HepG2 (cell line): ENCODE measurements around the gene ARPC3. TPM values are rescaled to one million over a fixed set of nuclear protein-coding genes. Genes with fewer than 3 reads are reported as not detected.
A peak's percentile ranks its signal among the peaks of the same experiment; 100 is the strongest.

Source experiments
- EHMT2 ChIP-seq: fragments of 200-600 bp; sonication (generic); IDR thresholded peaks from 2 replicates; pipeline ENCODE4 v1.7.0; 2017; ENCODE audit warnings: antibody characterized with exemption, low read depth, low read length, borderline replicate concordance
- EZH2 ChIP-seq: conservative IDR thresholded peaks from 2 replicates; pipeline ENCODE4 v1.6.1; 2012; ENCODE audit warnings: mild to moderate bottlenecking, low read depth, low read length, moderate library complexity
- HNF4G ChIP-seq, 2 experiments: sonication (generic) in 1 of 2; formaldehyde crosslinking in 1 of 2; IDR thresholded peaks; 2 replicates each; pipeline versions ENCODE4 v1.4.0 to v1.6.1; 2011 to 2020; ENCODE audit warnings: borderline replicate concordance in 2 of 2, low read depth in 2 of 2, mild to moderate bottlenecking in 2 of 2, low read length in 1 of 2, missing genetic modification reagents in 1 of 2, moderate library complexity in 1 of 2
- HOXD1 ChIP-seq: sonication (generic); formaldehyde crosslinking; IDR thresholded peaks from 2 replicates; pipeline ENCODE4 v1.5.0; 2020; ENCODE audit warnings: missing genetic modification reagents
- MAZ ChIP-seq, 2 experiments: sonication (generic) in 1 of 2; formaldehyde crosslinking in 1 of 2; IDR thresholded peaks; 2 replicates each; pipeline versions ENCODE4 v1.5.0 to v1.6.1; 2012 to 2020; ENCODE audit warnings: low read depth in 2 of 2, mild to moderate bottlenecking in 2 of 2, borderline replicate concordance in 1 of 2, improper control_type of control experiment in 1 of 2, low read length in 1 of 2, missing genetic modification reagents in 1 of 2, moderate library complexity in 1 of 2
- MED1 ChIP-seq: sonication (generic); formaldehyde crosslinking; IDR thresholded peaks from 2 replicates; pipeline ENCODE4 v1.4.0; 2020; ENCODE audit warnings: missing genetic modification reagents
- MYNN ChIP-seq: sonication (generic); formaldehyde crosslinking; IDR thresholded peaks from 2 replicates; pipeline ENCODE4 v1.4.0; 2020; ENCODE audit warnings: mild to moderate bottlenecking, low read depth, missing genetic modification reagents
- RARG ChIP-seq: sonication (generic); formaldehyde crosslinking; IDR thresholded peaks from 2 replicates; pipeline ENCODE4 v1.4.0; 2020; ENCODE audit warnings: low read depth, mild to moderate bottlenecking, missing genetic modification reagents
- RFXAP ChIP-seq: sonication (generic); formaldehyde crosslinking; IDR thresholded peaks from 2 replicates; pipeline ENCODE4 v1.4.0; 2020; ENCODE audit warnings: missing genetic modification reagents, borderline replicate concordance
- SYNCRIP ChIP-seq: fragments of 200-400 bp; formaldehyde crosslinking; IDR thresholded peaks from 2 replicates; pipeline ENCODE4 v1.6.1; 2018; ENCODE audit warnings: mild to moderate bottlenecking, low read depth, low read length; ENCODE audit not compliant: insufficient read depth
- TBX2 ChIP-seq: sonication (generic); formaldehyde crosslinking; IDR thresholded peaks from 2 replicates; pipeline ENCODE4 v1.5.0; 2020; ENCODE audit warnings: missing genetic modification reagents, mild to moderate bottlenecking, borderline replicate concordance
- ZFYVE20 ChIP-seq: sonication (generic); formaldehyde crosslinking; IDR thresholded peaks from 2 replicates; pipeline ENCODE4 v1.8.0; 2023; ENCODE audit warnings: low read depth, mild to moderate bottlenecking, moderate library complexity, missing genetic modification reagents, borderline replicate concordance
- ZNF550 ChIP-seq: sonication (generic); formaldehyde crosslinking; IDR thresholded peaks from 2 replicates; pipeline ENCODE4 v1.4.0; 2020; ENCODE audit warnings: mild to moderate bottlenecking, missing genetic modification reagents, borderline replicate concordance
- ZNF564 ChIP-seq: sonication (generic); formaldehyde crosslinking; IDR thresholded peaks from 2 replicates; pipeline ENCODE4 v1.8.1; 2023; ENCODE audit warnings: mild to moderate bottlenecking, missing genetic modification reagents
- polyA plus RNA-seq, 8 experiments: library from polyadenylated mRNA; depleted of rRNA in 3 of 8; stranded (reverse) in 7 of 8; unstranded in 1 of 8; fragments of >200 nt; fragmentation: Illumina TruSeq in 4 of 8; extraction: Trizol in 4 of 8; gene quantifications; 2 replicates each; pipeline versions ENCODE4 v1.2.1 to v1.2.3, GENCODE V29; 2011 to 2016; ENCODE audit warnings: low read depth in 4 of 8, missing spikeins in 1 of 8, mixed read lengths in 1 of 8; ENCODE audit not compliant: insufficient read depth in 1 of 8
- total RNA-seq, 5 experiments: library from RNA; depleted of rRNA; stranded (reverse); fragments of >200 nt; fragmentation: Illumina TruSeq; extraction: Trizol; gene quantifications; 2 replicates each; pipeline ENCODE4 v1.2.3, GENCODE V29; 2016; ENCODE audit warnings: low read depth in 1 of 5
- TF ChIP-seq, protein P1 (sequence below): sonication (generic); formaldehyde crosslinking; IDR thresholded peaks from 2 replicates; pipeline ENCODE4 v1.8.0; 2022; ENCODE audit warnings: mild to moderate bottlenecking, missing genetic modification reagents
- TF ChIP-seq, protein P2 (sequence below): sonication (generic); formaldehyde crosslinking; IDR thresholded peaks from one replicate; pipeline ENCODE4 v1.5.1; 2020; ENCODE audit warnings: mild to moderate bottlenecking, missing genetic modification reagents; ENCODE audit errors: not compliant biosample characterization
- TF ChIP-seq, protein P3 (sequence below): sonication (generic); formaldehyde crosslinking; IDR thresholded peaks from 2 replicates; pipeline ENCODE4 v1.5.0; 2020; ENCODE audit warnings: missing genetic modification reagents, mild to moderate bottlenecking, borderline replicate concordance

ARPC3 gene
- total and polyA plus RNA-seq, 2 of the 13 experiments (the other 11 are each of a cell fraction or from before 2014, with no cell fraction given), result 32.7 to 234 TPM

DNA sequence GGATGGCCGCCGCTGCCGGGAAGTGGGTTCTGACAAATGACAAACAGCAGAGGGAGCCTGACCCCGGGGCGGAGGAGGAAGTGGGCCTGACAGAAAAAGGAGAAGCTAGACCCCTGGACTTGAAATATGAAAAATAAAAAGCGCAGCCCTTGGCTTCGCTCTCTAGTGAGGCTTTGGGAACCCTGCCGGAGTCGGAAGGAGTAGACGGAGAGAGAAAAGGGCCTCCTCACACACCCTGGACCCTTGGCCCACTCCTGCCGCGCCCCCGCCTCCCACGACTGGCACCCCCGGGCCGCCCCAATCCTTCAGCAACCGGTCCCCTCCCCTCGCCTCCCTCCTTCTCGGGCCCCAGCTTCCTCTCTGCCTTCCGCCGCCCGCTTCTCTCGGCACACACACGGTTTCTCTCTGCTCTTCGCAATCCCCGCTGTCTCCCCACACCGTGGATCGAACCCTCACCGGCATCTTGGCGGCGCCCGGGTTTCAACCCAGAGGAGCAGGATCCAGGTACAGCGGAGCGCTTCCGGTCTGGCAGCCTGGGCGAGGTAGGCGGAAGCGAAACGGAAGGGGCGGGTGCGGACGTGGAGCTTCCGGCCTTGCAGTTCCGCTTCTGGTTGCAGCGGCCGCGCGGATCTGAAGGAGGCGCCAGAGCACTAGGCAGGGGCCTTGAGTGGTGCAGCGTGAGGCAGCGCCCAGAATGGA is at the start of gene ARPC3 (continued):
- TF ChIP-seq MAZ (IDR thresholded peaks at IDR 0.05; ENCODE audit: borderline replicate concordance, low read depth, low read length) (no peak; the same call in 1 of the 2 replicates), MAZ (CRISPR knock-in tag; IDR thresholded peaks at IDR 0.05; ENCODE audit: low read depth) (peak; percentile 82), ZNF564 (CRISPR knock-in tag) (0 out of 2 replicates have a peak, but pooled peaks have one; percentile 40), SYNCRIP (no peak), RFXAP (CRISPR knock-in tag) (peak; percentile 38; the same call in 1 of the 2 replicates), MED1 (peak; percentile 66), RARG (CRISPR knock-in tag) (no peak), ZNF550 (no peak), EHMT2 (no peak), TBX2 (CRISPR knock-in tag) (peak; percentile 67), EZH2 (no peak), MYNN (CRISPR knock-in tag) (0 out of 2 replicates have a peak, but pooled peaks have one; percentile 29), HOXD1 (CRISPR knock-in tag) (peak; percentile 8; the same call in 1 of the 2 replicates), HNF4G (IDR thresholded peaks at IDR 0.05; ENCODE audit: borderline replicate concordance, low read depth, low read length) (no peak), HNF4G (CRISPR knock-in tag; IDR thresholded peaks at IDR 0.05; ENCODE audit: borderline replicate concordance, low read depth) (no peak), ZFYVE20 (CRISPR knock-in tag) (no peak)
- TF ChIP-seq, protein P1, sequence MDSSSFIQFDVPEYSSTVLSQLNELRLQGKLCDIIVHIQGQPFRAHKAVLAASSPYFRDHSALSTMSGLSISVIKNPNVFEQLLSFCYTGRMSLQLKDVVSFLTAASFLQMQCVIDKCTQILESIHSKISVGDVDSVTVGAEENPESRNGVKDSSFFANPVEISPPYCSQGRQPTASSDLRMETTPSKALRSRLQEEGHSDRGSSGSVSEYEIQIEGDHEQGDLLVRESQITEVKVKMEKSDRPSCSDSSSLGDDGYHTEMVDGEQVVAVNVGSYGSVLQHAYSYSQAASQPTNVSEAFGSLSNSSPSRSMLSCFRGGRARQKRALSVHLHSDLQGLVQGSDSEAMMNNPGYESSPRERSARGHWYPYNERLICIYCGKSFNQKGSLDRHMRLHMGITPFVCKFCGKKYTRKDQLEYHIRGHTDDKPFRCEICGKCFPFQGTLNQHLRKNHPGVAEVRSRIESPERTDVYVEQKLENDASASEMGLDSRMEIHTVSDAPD (CRISPR knock-in tag), result no peak
- TF ChIP-seq, protein P2, sequence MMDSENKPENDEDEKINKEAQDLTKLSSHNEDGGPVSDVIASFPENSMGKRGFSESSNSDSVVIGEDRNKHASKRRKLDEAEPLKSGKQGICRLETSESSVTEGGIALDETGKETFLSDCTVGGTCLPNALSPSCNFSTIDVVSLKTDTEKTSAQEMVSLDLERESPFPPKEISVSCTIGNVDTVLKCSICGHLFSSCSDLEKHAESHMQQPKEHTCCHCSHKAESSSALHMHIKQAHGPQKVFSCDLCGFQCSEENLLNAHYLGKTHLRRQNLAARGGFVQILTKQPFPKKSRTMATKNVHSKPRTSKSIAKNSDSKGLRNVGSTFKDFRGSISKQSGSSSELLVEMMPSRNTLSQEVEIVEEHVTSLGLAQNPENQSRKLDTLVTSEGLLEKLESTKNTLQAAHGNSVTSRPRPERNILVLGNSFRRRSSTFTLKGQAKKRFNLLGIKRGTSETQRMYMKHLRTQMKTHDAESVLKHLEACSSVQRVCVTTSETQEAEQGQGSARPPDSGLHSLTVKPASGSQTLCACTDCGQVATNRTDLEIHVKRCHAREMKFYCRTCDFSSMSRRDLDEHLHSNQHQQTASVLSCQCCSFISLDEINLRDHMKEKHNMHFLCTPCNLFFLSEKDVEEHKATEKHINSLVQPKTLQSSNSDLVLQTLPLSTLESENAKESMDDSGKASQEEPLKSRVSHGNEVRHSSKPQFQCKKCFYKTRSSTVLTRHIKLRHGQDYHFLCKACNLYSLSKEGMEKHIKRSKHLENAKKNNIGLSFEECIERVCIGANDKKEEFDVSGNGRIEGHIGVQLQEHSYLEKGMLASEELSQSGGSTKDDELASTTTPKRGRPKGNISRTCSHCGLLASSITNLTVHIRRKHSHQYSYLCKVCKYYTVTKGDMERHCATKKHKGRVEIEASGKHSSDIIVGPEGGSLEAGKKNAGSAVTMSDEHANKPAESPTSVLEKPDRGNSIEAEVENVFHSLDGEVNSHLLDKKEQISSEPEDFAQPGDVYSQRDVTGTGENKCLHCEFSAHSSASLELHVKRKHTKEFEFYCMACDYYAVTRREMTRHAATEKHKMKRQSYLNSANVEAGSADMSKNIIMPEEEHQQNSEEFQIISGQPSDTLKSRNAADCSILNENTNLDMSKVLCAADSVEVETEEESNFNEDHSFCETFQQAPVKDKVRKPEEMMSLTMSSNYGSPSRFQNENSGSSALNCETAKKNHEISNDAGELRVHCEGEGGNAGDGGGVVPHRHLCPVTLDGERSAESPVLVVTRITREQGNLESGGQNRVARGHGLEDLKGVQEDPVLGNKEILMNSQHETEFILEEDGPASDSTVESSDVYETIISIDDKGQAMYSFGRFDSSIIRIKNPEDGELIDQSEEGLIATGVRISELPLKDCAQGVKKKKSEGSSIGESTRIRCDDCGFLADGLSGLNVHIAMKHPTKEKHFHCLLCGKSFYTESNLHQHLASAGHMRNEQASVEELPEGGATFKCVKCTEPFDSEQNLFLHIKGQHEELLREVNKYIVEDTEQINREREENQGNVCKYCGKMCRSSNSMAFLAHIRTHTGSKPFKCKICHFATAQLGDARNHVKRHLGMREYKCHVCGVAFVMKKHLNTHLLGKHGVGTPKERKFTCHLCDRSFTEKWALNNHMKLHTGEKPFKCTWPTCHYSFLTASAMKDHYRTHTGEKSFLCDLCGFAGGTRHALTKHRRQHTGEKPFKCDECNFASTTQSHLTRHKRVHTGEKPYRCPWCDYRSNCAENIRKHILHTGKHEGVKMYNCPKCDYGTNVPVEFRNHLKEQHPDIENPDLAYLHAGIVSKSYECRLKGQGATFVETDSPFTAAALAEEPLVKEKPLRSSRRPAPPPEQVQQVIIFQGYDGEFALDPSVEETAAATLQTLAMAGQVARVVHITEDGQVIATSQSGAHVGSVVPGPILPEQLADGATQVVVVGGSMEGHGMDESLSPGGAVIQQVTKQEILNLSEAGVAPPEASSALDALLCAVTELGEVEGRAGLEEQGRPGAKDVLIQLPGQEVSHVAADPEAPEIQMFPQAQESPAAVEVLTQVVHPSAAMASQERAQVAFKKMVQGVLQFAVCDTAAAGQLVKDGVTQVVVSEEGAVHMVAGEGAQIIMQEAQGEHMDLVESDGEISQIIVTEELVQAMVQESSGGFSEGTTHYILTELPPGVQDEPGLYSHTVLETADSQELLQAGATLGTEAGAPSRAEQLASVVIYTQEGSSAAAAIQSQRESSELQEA (CRISPR knock-in tag), result peak; percentile 53
- TF ChIP-seq, protein P3, sequence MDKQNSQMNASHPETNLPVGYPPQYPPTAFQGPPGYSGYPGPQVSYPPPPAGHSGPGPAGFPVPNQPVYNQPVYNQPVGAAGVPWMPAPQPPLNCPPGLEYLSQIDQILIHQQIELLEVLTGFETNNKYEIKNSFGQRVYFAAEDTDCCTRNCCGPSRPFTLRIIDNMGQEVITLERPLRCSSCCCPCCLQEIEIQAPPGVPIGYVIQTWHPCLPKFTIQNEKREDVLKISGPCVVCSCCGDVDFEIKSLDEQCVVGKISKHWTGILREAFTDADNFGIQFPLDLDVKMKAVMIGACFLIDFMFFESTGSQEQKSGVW (CRISPR knock-in tag), result no peak
